Measurements from ENCODE around the gene INSYN2B.

Gene INSYN2B

GRCh38 chr5:169920474-169920873, 59.8 kb downstream of the INSYN2B start:
- no peak for TF ChIP-seq SUZ12 (IDR thresholded peaks at IDR 0.05; ENCODE audit: extremely low read depth, insufficient read depth, insufficient read length)
- no peak for TF ChIP-seq ZNF274 (IDR thresholded peaks at IDR 0.05; ENCODE audit: low read depth, low read length)
- no peak for TF ChIP-seq YY1 (IDR thresholded peaks at IDR 0.05; ENCODE audit: insufficient read depth, insufficient read length)

DNA sequence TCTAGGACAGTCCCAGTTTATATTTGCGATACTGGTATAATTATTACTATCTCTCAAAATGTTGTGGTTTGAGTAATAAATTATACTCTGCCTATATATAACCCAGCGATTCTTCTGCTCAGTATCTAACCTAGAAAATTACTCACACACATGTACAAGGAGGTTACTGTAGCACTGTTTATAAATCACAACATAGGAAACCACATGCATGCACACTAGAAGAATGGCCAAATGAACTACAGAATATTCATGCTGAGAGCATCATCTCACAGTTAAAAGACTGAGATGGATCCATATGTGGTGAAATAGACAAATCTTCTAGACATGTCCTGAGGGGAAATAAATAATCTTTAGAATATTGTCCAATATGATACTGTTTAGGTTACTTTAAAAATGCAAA, 62.1 kb downstream of the INSYN2B start:
- Histone ChIP-seq H3K9me3 (ENCODE audit: insufficient read depth, low read length) (no peaks in the 10 kb centered on the region), H3K4me1 (ENCODE audit: insufficient read depth, insufficient read length) (no peaks in the 10 kb centered on the region), H3K4me3 (ENCODE audit: insufficient read length, low read depth) (no peak overlapping the region), H3K27me3 (ENCODE audit: insufficient read depth, insufficient read length) (peaks cover 10% of the 10 kb centered on the region), H3K36me3 (ENCODE audit: insufficient read depth, insufficient read length, low read length) (no peaks in the 10 kb centered on the region), H3K9ac (ENCODE audit: insufficient read length, low read depth) (no peak overlapping the region)
- TF ChIP-seq YY1 (IDR thresholded peaks at IDR 0.05; ENCODE audit: insufficient read depth, insufficient read length) (no peak), ZNF274 (IDR thresholded peaks at IDR 0.05; ENCODE audit: low read depth, low read length) (no peak), SUZ12 (IDR thresholded peaks at IDR 0.05; ENCODE audit: extremely low read depth, insufficient read depth, insufficient read length) (no peak)
- no peak for DNase-seq (ENCODE audit: low read depth, low spot score)

More at GRCh38 chr5:169920474-169920873, 59.8 kb downstream of the INSYN2B start:
- Histone ChIP-seq H3K27me3 (ENCODE audit: insufficient read depth, insufficient read length) (no peaks in the 10 kb centered on the region), H3K4me3 (ENCODE audit: insufficient read length, low read depth) (no peak overlapping the region), H3K4me1 (ENCODE audit: insufficient read depth, insufficient read length) (no peaks in the 10 kb centered on the region), H3K9ac (ENCODE audit: insufficient read length, low read depth) (no peak overlapping the region), H3K9me3 (ENCODE audit: insufficient read depth, low read length) (no peaks in the 10 kb centered on the region), H3K36me3 (ENCODE audit: insufficient read depth, insufficient read length, low read length) (no peaks in the 10 kb centered on the region)
- DNase-seq (ENCODE audit: low read depth, low spot score), result no peak

DNA sequence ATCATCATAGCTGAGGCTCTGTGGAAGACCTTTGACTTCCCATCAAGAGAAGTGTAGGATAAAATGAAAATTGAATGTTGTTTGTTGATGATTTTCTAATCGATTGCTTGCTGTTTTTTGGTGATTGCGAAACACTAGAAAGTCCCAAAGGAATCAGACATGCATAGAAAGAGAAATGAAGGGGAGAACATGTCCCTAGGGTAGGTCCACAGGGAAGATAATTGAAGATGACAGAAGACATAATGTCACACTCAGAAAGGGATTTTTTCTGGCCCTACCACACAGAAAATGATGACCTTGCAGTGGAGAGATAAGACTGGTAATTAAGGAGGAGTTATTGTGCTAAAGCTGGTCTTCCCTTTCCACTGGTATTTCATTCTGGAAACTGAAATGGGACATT, 62.8 kb downstream of the INSYN2B start:
- Histone ChIP-seq H3K27me3 (ENCODE audit: insufficient read depth, insufficient read length) (peaks cover 15% of the 10 kb centered on the region), H3K9ac (ENCODE audit: insufficient read length, low read depth) (no peak overlapping the region), H3K4me1 (ENCODE audit: insufficient read depth, insufficient read length) (no peaks in the 10 kb centered on the region), H3K9me3 (ENCODE audit: insufficient read depth, low read length) (no peaks in the 10 kb centered on the region), H3K4me3 (ENCODE audit: insufficient read length, low read depth) (no peak overlapping the region), H3K36me3 (ENCODE audit: insufficient read depth, insufficient read length, low read length) (no peaks in the 10 kb centered on the region)
- no peak for DNase-seq (ENCODE audit: low read depth, low spot score)
- no peak for TF ChIP-seq ZNF274 (IDR thresholded peaks at IDR 0.05; ENCODE audit: low read depth, low read length)
- no peak for TF ChIP-seq YY1 (IDR thresholded peaks at IDR 0.05; ENCODE audit: insufficient read depth, insufficient read length)
- no peak for TF ChIP-seq SUZ12 (IDR thresholded peaks at IDR 0.05; ENCODE audit: extremely low read depth, insufficient read depth, insufficient read length)

DNA sequence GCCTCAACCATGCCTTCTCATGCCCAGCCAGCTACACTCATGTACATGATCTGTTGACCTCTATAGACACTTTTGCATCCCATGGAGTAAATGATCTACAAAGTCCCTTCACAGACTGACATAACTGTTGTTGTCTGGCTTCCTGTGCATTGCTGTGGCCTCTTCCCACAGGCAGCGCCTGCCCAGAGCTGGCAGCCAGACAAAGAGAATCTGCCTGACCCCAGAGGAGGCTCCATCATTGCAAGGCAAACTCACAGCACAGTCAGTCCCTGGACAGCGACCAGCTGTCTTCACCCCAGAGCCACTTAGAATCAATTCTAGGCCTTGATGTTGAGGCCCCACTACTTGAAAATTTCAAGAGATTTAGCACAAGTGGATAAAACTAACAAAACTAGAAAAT, 65.5 kb downstream of the INSYN2B start:
- Histone ChIP-seq H3K36me3 (ENCODE audit: insufficient read depth, insufficient read length, low read length) (no peaks in the 10 kb centered on the region), H3K9ac (ENCODE audit: insufficient read length, low read depth) (no peak overlapping the region), H3K9me3 (ENCODE audit: insufficient read depth, low read length) (no peaks in the 10 kb centered on the region), H3K4me1 (ENCODE audit: insufficient read depth, insufficient read length) (no peaks in the 10 kb centered on the region), H3K27me3 (ENCODE audit: insufficient read depth, insufficient read length) (peaks cover 39% of the 10 kb centered on the region), H3K4me3 (ENCODE audit: insufficient read length, low read depth) (no peak overlapping the region)
- no peak for DNase-seq (ENCODE audit: low read depth, low spot score)
- no peak for TF ChIP-seq YY1 (IDR thresholded peaks at IDR 0.05; ENCODE audit: insufficient read depth, insufficient read length)

- H3K27me3 ChIP-seq (ENCODE audit: insufficient read depth, insufficient read length), result peaks cover 51% of the 10 kb centered on the region
- no peak for DNase-seq (ENCODE audit: low read depth, low spot score)
- TF ChIP-seq ZNF274 (IDR thresholded peaks at IDR 0.05; ENCODE audit: low read depth, low read length) (no peak), YY1 (IDR thresholded peaks at IDR 0.05; ENCODE audit: insufficient read depth, insufficient read length) (no peak), SUZ12 (IDR thresholded peaks at IDR 0.05; ENCODE audit: extremely low read depth, insufficient read depth, insufficient read length) (no peak)
Measured at GRCh38 chr5:169913479-169913878, 66.8 kb downstream of the INSYN2B start.

GRCh38 chr5:169911448-169912212, 68.7 kb downstream of the INSYN2B start:
- Histone ChIP-seq H3K27me3 (ENCODE audit: insufficient read depth, insufficient read length) (peaks cover 70% of the 10 kb centered on the region), H3K4me3 (ENCODE audit: insufficient read length, low read depth) (no peak overlapping the region), H3K36me3 (ENCODE audit: insufficient read depth, insufficient read length, low read length) (no peaks in the 10 kb centered on the region), H3K9ac (ENCODE audit: insufficient read length, low read depth) (no peak overlapping the region), H3K9me3 (ENCODE audit: insufficient read depth, low read length) (no peaks in the 10 kb centered on the region), H3K4me1 (ENCODE audit: insufficient read depth, insufficient read length) (no peaks in the 10 kb centered on the region)
- DNase-seq (ENCODE audit: low read depth, low spot score), result no peak
- TF ChIP-seq YY1 (IDR thresholded peaks at IDR 0.05; ENCODE audit: insufficient read depth, insufficient read length), result no peak
- TF ChIP-seq SUZ12 (IDR thresholded peaks at IDR 0.05; ENCODE audit: extremely low read depth, insufficient read depth, insufficient read length), result no peak
- no peak for TF ChIP-seq ZNF274 (IDR thresholded peaks at IDR 0.05; ENCODE audit: low read depth, low read length)

More at GRCh38 chr5:169913479-169913878, 66.8 kb downstream of the INSYN2B start:
- Histone ChIP-seq H3K9me3 (ENCODE audit: insufficient read depth, low read length) (no peaks in the 10 kb centered on the region), H3K9ac (ENCODE audit: insufficient read length, low read depth) (no peak overlapping the region), H3K36me3 (ENCODE audit: insufficient read depth, insufficient read length, low read length) (no peaks in the 10 kb centered on the region), H3K4me1 (ENCODE audit: insufficient read depth, insufficient read length) (no peaks in the 10 kb centered on the region), H3K4me3 (ENCODE audit: insufficient read length, low read depth) (no peak overlapping the region)

DNA sequence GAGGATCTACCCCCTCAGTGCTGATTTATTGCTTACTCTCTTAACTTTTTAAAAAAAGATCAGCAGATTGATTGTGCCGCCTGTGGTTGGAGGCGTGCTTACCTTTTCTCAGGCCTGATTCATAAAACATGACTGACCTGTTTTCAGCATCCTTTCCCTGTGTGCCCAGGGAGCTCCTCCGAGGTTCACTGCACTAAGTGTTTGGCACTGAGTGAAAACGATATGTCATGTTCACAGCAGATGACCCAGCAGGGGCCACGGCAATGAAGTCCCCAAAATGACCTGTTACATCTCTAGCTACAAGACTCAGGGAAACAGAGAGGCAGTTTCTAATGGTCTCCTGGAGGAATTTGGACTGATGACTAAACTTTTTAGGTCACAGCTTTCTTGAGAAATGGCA, 69.9 kb downstream of the INSYN2B start:
- TF ChIP-seq ZNF274 (IDR thresholded peaks at IDR 0.05; ENCODE audit: low read depth, low read length) (no peak), YY1 (IDR thresholded peaks at IDR 0.05; ENCODE audit: insufficient read depth, insufficient read length) (no peak), SUZ12 (IDR thresholded peaks at IDR 0.05; ENCODE audit: extremely low read depth, insufficient read depth, insufficient read length) (no peak)
- no peak for DNase-seq (ENCODE audit: low read depth, low spot score)
- no peak overlapping the region for H3K4me3 ChIP-seq (ENCODE audit: insufficient read length, low read depth)
- no peaks in the 10 kb centered on the region for H3K36me3 ChIP-seq (ENCODE audit: insufficient read depth, insufficient read length, low read length)
- no peaks in the 10 kb centered on the region for H3K4me1 ChIP-seq (ENCODE audit: insufficient read depth, insufficient read length)
- no peaks in the 10 kb centered on the region for H3K9me3 ChIP-seq (ENCODE audit: insufficient read depth, low read length)
- no peak overlapping the region for H3K9ac ChIP-seq (ENCODE audit: insufficient read length, low read depth)
- H3K27me3 ChIP-seq (ENCODE audit: insufficient read depth, insufficient read length), result peaks cover 82% of the 10 kb centered on the region

Measured in NT2/D1 (cell line).